GM12878 (cell line): Measurements from ENCODE around the gene THYN1. TPM values are rescaled to one million over a fixed set of nuclear protein-coding genes. Genes with fewer than 3 reads are reported as not detected.

Source experiments
- ATAC-seq: fragments of 200-7000 bp; cut with Tn5 transposase; 3 replicates; pipeline ENCODE4 v1.9.1; 2020; ENCODE audit warnings: mild to moderate bottlenecking, moderate library complexity
- BruUV-seq: library from RNA; stranded (reverse); fragments of 400-500 nt; replicated peaks from 2 replicates; lab custom pipeline; 2021; lab: Mats Ljungman, UMichigan
- CTCF ChIA-PET: fragments of 300-600 bp; sonication (Branson Sonifier 250); formaldehyde crosslinking; extraction: SDS; loops from one replicate; lab custom pipeline; 2021; ENCODE audit warnings: inconsistent platforms; lab: Yijun Ruan, JAX
- POLR2A ChIA-PET: fragments of 350-600 bp; formaldehyde crosslinking; extraction: SDS; loops from one replicate; lab custom pipeline; 2021; ENCODE audit warnings: inconsistent platforms; lab: Charles Lee
- RAD21 ChIA-PET: fragments of 300-600 bp; sonication (Branson Sonifier 250); formaldehyde crosslinking; loops from one replicate; lab custom pipeline; 2023; ENCODE audit warnings: antibody characterized with exemption; ENCODE audit not compliant: unreplicated experiment; lab: Charles Lee
- SMC1A ChIA-PET: fragments of 300-600 bp; sonication (Branson Sonifier 250); formaldehyde crosslinking; loops from one replicate; lab custom pipeline; 2023; ENCODE audit not compliant: unreplicated experiment, uncharacterized antibody; lab: Charles Lee
- DNase-seq: peaks from one replicate; pipeline ENCODE4 v3.0.0-alpha.2; 2011; ENCODE audit warnings: low read depth, low spot score
- FAIRE-seq: peaks from 3 replicates; lab custom pipeline; 2011; peaks lifted over from hg19 to GRCh38; lab: Jason Lieb, UNC
- H2AFZ ChIP-seq: 2 replicates; pipeline ENCODE4 v1.6.0; 2011; ENCODE audit warnings: low read depth, low read length, control low read depth; ENCODE audit not compliant: control insufficient read depth
- H3K27ac ChIP-seq: 2 replicates; pipeline ENCODE4 v1.5.1; 2011; ENCODE audit warnings: control low read depth; ENCODE audit not compliant: control insufficient read depth, insufficient read depth
- H3K27me3 ChIP-seq, 2 experiments: replicated peaks in 1 of 2; 2 replicates each; pipeline versions ENCODE4 v1.6.0 to v1.6.1; 2011; ENCODE audit warnings: low read length in 1 of 2; ENCODE audit not compliant: control insufficient read depth in 2 of 2, insufficient read depth in 2 of 2
- H3K36me3 ChIP-seq, 2 experiments: 2 replicates each; pipeline ENCODE4 v1.5.1; 2011; ENCODE audit warnings: low read length in 1 of 2; ENCODE audit not compliant: control insufficient read depth in 2 of 2, insufficient read depth in 2 of 2
- H3K4me1 ChIP-seq: 2 replicates; pipeline ENCODE4 v1.6.1; 2011; ENCODE audit warnings: mild to moderate bottlenecking, low read length, moderate library complexity, mixed read lengths; ENCODE audit not compliant: control insufficient read depth, insufficient read depth
- H3K4me2 ChIP-seq: 2 replicates; pipeline ENCODE4 v1.6.0; 2011; ENCODE audit warnings: control low read depth; ENCODE audit not compliant: control insufficient read depth, insufficient read depth
- H3K4me3 ChIP-seq: fragments of 200-600 bp; sonication (generic); 2 replicates; pipeline ENCODE4 v1.5.1; 2016
- H3K79me2 ChIP-seq: 2 replicates; pipeline ENCODE4 v1.6.0; 2011; ENCODE audit warnings: low read length; ENCODE audit not compliant: control insufficient read depth, insufficient read depth
- H3K9ac ChIP-seq: 2 replicates; pipeline ENCODE4 v1.8.0; 2011; ENCODE audit warnings: low read length, control low read depth, mixed read lengths; ENCODE audit not compliant: control insufficient read depth, insufficient read depth
- H3K9me3 ChIP-seq: replicated peaks from 3 replicates; pipeline ENCODE4 v1.5.1; 2011; ENCODE audit warnings: mild to moderate bottlenecking, low read length; ENCODE audit not compliant: control insufficient read depth, insufficient read depth
- H4K20me1 ChIP-seq: 2 replicates; pipeline ENCODE4 v1.6.0; 2011; ENCODE audit not compliant: control insufficient read depth, insufficient read depth
- CHD1 ChIP-seq: IDR thresholded peaks from 2 replicates; pipeline ENCODE4 v1.6.1; 2012; ENCODE audit warnings: low read depth, low read length, improper control_type of control experiment
- MYC ChIP-seq: IDR thresholded peaks from 2 replicates; pipeline ENCODE4 v1.6.1; 2011; ENCODE audit warnings: mild to moderate bottlenecking, low read length, moderate library complexity, inconsistent platforms; ENCODE audit not compliant: insufficient read depth, insufficient replicate concordance, insufficient read length, severe bottlenecking
- RB1 ChIP-seq: fragments of 450-650 bp; formaldehyde crosslinking; IDR thresholded peaks from 2 replicates; pipeline ENCODE4 v1.6.1; 2017; ENCODE audit warnings: mild to moderate bottlenecking, borderline replicate concordance
- REST ChIP-seq: IDR thresholded peaks from 2 replicates; pipeline ENCODE4 v1.6.1; 2012; ENCODE audit warnings: mild to moderate bottlenecking, low read depth, low read length
- SUPT20H ChIP-seq: IDR thresholded peaks from 2 replicates; pipeline ENCODE4 v1.6.1; 2011; ENCODE audit warnings: low read depth, mild to moderate bottlenecking, low read length, moderate library complexity, borderline replicate concordance; ENCODE audit not compliant: control insufficient read depth
- WGBS: methylation state at CpG from one replicate; pipeline ENCODE4 v1.1.6; 2016; ENCODE audit warnings: low lambda C conversion rate; ENCODE audit not compliant: insufficient replicate concordance, insufficient coverage; ENCODE audit errors: missing lambda C conversion rate; 5-methylcytosine and 5-hydroxymethylcytosine counted together
- in situ Hi-C: fragments of 300-500 bp; cut with MboI; formaldehyde crosslinking; loops from 9 replicates; pipeline ENCODE4 v1.14.3; 2018; ENCODE audit warnings: mixed read lengths
- intact Hi-C: fragments of 100-400 bp; cut with micrococcal nuclease; formaldehyde crosslinking; loops from one replicate; pipeline ENCODE4 v1.14.2; 2022; ENCODE audit not compliant: unreplicated experiment
- polyA plus RNA-seq, 11 experiments: library from polyadenylated mRNA; depleted of rRNA in 4 of 11; unstranded in 6 of 11; stranded (reverse) in 5 of 11; fragments of >200 nt; fragmentation: Nextera tagmentation in 4 of 11; fragmentation: Illumina TruSeq in 1 of 11; extraction: Ambion mirVana in 4 of 11; extraction: Trizol in 1 of 11; gene quantifications; 1 replicate in 1 of 11; 2 replicates in 10 of 11; pipeline versions ENCODE4 v1.2.1 to v1.2.3, GENCODE V29; 2011 to 2016; ENCODE audit warnings: inconsistent platforms in 2 of 11, missing spikeins in 2 of 11, low read depth in 1 of 11
- total RNA-seq, 4 experiments: library from RNA; depleted of rRNA in 3 of 4; stranded (reverse); fragments of >200 nt in 3 of 4; fragmentation: Illumina TruSeq in 1 of 4; extraction: Trizol in 1 of 4; gene quantifications; 2 replicates each; pipeline versions ENCODE4 v1.2.1 to v1.2.3, GENCODE V29; 2013 to 2021
- TF ChIP-seq, protein P1 (sequence below): fragments of 450-650 bp; IDR thresholded peaks from 2 replicates; pipeline ENCODE4 v1.6.1; 2017; ENCODE audit warnings: low read depth, mild to moderate bottlenecking, moderate library complexity

The THYN1 gene
- total and polyA plus RNA-seq, 10 of the 15 experiments (the other 5 are each of a cell fraction or from before 2014, with no cell fraction given), result 45.7 to 221 (median 96.3) TPM

- TF ChIP-seq, protein P1, sequence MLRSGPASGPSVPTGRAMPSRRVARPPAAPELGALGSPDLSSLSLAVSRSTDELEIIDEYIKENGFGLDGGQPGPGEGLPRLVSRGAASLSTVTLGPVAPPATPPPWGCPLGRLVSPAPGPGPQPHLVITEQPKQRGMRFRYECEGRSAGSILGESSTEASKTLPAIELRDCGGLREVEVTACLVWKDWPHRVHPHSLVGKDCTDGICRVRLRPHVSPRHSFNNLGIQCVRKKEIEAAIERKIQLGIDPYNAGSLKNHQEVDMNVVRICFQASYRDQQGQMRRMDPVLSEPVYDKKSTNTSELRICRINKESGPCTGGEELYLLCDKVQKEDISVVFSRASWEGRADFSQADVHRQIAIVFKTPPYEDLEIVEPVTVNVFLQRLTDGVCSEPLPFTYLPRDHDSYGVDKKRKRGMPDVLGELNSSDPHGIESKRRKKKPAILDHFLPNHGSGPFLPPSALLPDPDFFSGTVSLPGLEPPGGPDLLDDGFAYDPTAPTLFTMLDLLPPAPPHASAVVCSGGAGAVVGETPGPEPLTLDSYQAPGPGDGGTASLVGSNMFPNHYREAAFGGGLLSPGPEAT, result no peak
- no peak for TF ChIP-seq MYC
Measured at GRCh38 chr11:134266841-134267251, 13.7 kb upstream of the THYN1 start (continued).

- Histone ChIP-seq H3K9ac (no peak overlapping the region), H3K36me3 (0 out of 4 replicates have a peak, but pooled peaks cover 0 to 3% of the 10 kb centered on the region in 2 experiments), H4K20me1 (no peaks in the 10 kb centered on the region), H3K4me2 (no peak overlapping the region), H3K27ac (no peak overlapping the region), H3K79me2 (no peaks in the 10 kb centered on the region), H3K27me3 (no peaks in the 10 kb centered on the region), H3K4me1 (no peaks in the 10 kb centered on the region; the same call in 1 of the 2 replicates), H3K4me3 (no peak overlapping the region), H3K9me3 (no peaks in the 10 kb centered on the region), H2AFZ (no peak overlapping the region)
- no peak for TF ChIP-seq RB1
- no peak for TF ChIP-seq CHD1
- TF ChIP-seq REST, result no peak
- no peak for TF ChIP-seq SUPT20H
- FAIRE-seq (no peak), DNase-seq (no peak), ATAC-seq (no peak)
- WGBS, result 66% methylated on average over 5 of the region's 5 CpGs
- RAD21 ChIA-PET, result no interaction called here
- CTCF ChIA-PET, result no interaction called here
- SMC1A ChIA-PET, result interaction anchor here (1.0 kb wide), 1 partner anchor 78 kb away, joined by 3 read pairs; no protein-coding TSS in a partner anchor
- intact Hi-C loops, result no loop called here
- BruUV-seq, result no TSS peak
- POLR2A ChIA-PET, result no interaction called here
- in situ Hi-C loops, result no loop called here
Measured at GRCh38 chr11:134266440-134266839, 13.3 kb upstream of the THYN1 start.
